ENCODE results near the gene JMJD7. TPM values are rescaled to one million over a fixed set of nuclear protein-coding genes. Genes with fewer than 3 reads are reported as not detected.

The JMJD7 gene
- total RNA-seq, 1 experiment from 2014 or later, result 13.2 TPM

- no peaks in the 10 kb centered on the region for H3K9me3 ChIP-seq (ENCODE audit: control insufficient read depth, insufficient read depth, low read depth, low read length)
- H3K27ac ChIP-seq (ENCODE audit: low read length), result no peak overlapping the region
- intact Hi-C loops (cut with micrococcal nuclease; ENCODE audit: unreplicated experiment) (loop anchor here (10.0 kb wide), 1 partner anchor 209 kb away; no protein-coding TSS in a partner anchor), in situ Hi-C loops (cut with HindIII; ENCODE audit: low pct_unique_long_range_greater_than_20kb, low sequenced_read_pairs) (no loop called here)
- POLR2A ChIA-PET, result no interaction called here
- H3K4me3 ChIP-seq (ENCODE audit: low read depth in 2 of 2, low read length in 2 of 2), result no peak overlapping the region
- no peak for DNase-seq (ENCODE audit: low read depth, low spot score)
- peaks cover 2% of the 10 kb centered on the region; the same call in 1 of the 2 replicates for H3K36me3 ChIP-seq (ENCODE audit: control insufficient read depth, insufficient read depth, low read length)
- H3K4me1 ChIP-seq (ENCODE audit: control insufficient read depth, insufficient read depth, low read length), result no peaks in the 10 kb centered on the region; the same call in 1 of the 2 replicates
- H3K27me3 ChIP-seq (ENCODE audit: control insufficient read depth, insufficient read depth, low read length), result no peaks in the 10 kb centered on the region
- no peak for ATAC-seq
- no peak for TF ChIP-seq POLR2AphosphoS5 (IDR thresholded peaks at IDR 0.05; ENCODE audit: low read depth, low read length)
- no TSS peak for BruUV-seq (replicated peaks)
- CTCF ChIA-PET, result interaction anchor here (0.8 kb wide), 1 partner anchor 252 kb away, joined by 5 read pairs; no protein-coding TSS in a partner anchor
These were observed 14.5 kb upstream of the JMJD7 start for GRCh38 chr15:41813426-41813825.

DNA sequence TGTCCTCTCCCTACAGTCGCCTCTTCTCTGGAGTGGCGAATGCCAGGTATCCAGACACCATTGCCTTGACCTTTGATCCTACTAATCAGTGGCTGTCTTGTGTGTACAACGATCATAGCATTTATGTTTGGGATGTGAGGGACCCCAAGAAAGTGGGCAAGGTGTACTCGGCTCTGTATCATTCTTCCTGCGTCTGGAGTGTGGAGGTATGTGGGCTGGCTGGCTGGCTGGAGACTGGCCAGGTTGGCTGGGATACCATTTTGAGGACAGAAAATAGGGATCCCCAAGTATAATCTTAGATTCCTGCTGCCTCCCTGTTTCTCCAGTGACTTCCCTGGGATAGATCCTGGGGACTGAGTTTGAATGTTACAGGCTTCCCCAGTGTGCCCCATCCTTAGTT lies 13.4 kb upstream of the JMJD7 start:
- no peaks in the 10 kb centered on the region for H3K27me3 ChIP-seq (ENCODE audit: control insufficient read depth, insufficient read depth, low read length)
- DNase-seq (ENCODE audit: low read depth, low spot score) (no peak), ATAC-seq (no peak)
- H3K4me3 ChIP-seq (ENCODE audit: low read depth in 2 of 2, low read length in 2 of 2), result no peak overlapping the region
- H3K4me1 ChIP-seq (ENCODE audit: control insufficient read depth, insufficient read depth, low read length), result no peaks in the 10 kb centered on the region
- no peaks in the 10 kb centered on the region for H3K9me3 ChIP-seq (ENCODE audit: control insufficient read depth, insufficient read depth, low read depth, low read length)
- H3K36me3 ChIP-seq (ENCODE audit: control insufficient read depth, insufficient read depth, low read length), result peaks cover 4% of the 10 kb centered on the region; the same call in 1 of the 2 replicates
- H3K27ac ChIP-seq (ENCODE audit: low read length), result no peak overlapping the region
- POLR2A ChIA-PET, result no interaction called here
- intact Hi-C loops (cut with micrococcal nuclease; ENCODE audit: unreplicated experiment), result loop anchor here (10.0 kb wide), 1 partner anchor 210 kb away; no protein-coding TSS in a partner anchor
- no peak for TF ChIP-seq SIN3A (IDR thresholded peaks at IDR 0.05; ENCODE audit: borderline replicate concordance, insufficient read depth, low read depth, low read length)
- TF ChIP-seq POLR2AphosphoS5 (IDR thresholded peaks at IDR 0.05; ENCODE audit: low read depth, low read length), result no peak
- TF ChIP-seq TCF7L2 (IDR thresholded peaks at IDR 0.05; ENCODE audit: low read depth, low read length), result no peak
- no peak for TF ChIP-seq REST (IDR thresholded peaks at IDR 0.05; ENCODE audit: insufficient read depth in 1 of 2, low read depth in 2 of 2, low read length in 1 of 2)
- TF ChIP-seq, protein P1, sequence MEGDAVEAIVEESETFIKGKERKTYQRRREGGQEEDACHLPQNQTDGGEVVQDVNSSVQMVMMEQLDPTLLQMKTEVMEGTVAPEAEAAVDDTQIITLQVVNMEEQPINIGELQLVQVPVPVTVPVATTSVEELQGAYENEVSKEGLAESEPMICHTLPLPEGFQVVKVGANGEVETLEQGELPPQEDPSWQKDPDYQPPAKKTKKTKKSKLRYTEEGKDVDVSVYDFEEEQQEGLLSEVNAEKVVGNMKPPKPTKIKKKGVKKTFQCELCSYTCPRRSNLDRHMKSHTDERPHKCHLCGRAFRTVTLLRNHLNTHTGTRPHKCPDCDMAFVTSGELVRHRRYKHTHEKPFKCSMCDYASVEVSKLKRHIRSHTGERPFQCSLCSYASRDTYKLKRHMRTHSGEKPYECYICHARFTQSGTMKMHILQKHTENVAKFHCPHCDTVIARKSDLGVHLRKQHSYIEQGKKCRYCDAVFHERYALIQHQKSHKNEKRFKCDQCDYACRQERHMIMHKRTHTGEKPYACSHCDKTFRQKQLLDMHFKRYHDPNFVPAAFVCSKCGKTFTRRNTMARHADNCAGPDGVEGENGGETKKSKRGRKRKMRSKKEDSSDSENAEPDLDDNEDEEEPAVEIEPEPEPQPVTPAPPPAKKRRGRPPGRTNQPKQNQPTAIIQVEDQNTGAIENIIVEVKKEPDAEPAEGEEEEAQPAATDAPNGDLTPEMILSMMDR (IDR thresholded peaks at IDR 0.05), result no peak
- CTCF ChIA-PET, result no interaction called here
- in situ Hi-C loops (cut with HindIII; ENCODE audit: low pct_unique_long_range_greater_than_20kb, low sequenced_read_pairs), result no loop called here
- no TSS peak for BruUV-seq (replicated peaks)

GRCh38 chr15:41816788-41817187 lies 11.1 kb upstream of the JMJD7 start:
- intact Hi-C loops (cut with micrococcal nuclease; ENCODE audit: unreplicated experiment), result loop anchor here (10.0 kb wide), 1 partner anchor 212 kb away; no protein-coding TSS in a partner anchor
- BruUV-seq (replicated peaks), result no TSS peak
- H3K4me3 ChIP-seq (ENCODE audit: low read depth in 2 of 2, low read length in 2 of 2), result no peak overlapping the region
- DNase-seq (ENCODE audit: low read depth, low spot score) (no peak), ATAC-seq (no peak)
- TF ChIP-seq, protein P1 (IDR thresholded peaks at IDR 0.05), result no peak
- TF ChIP-seq SIN3A (IDR thresholded peaks at IDR 0.05; ENCODE audit: borderline replicate concordance, insufficient read depth, low read depth, low read length), result no peak
- TF ChIP-seq TCF7L2 (IDR thresholded peaks at IDR 0.05; ENCODE audit: low read depth, low read length), result no peak
- no peak for TF ChIP-seq REST (IDR thresholded peaks at IDR 0.05; ENCODE audit: insufficient read depth in 1 of 2, low read depth in 2 of 2, low read length in 1 of 2)
- no peak for TF ChIP-seq POLR2AphosphoS5 (IDR thresholded peaks at IDR 0.05; ENCODE audit: low read depth, low read length)
- no peak overlapping the region for H3K27ac ChIP-seq (ENCODE audit: low read length)
- in situ Hi-C loops (cut with HindIII; ENCODE audit: low pct_unique_long_range_greater_than_20kb, low sequenced_read_pairs), result no loop called here
- no peaks in the 10 kb centered on the region for H3K27me3 ChIP-seq (ENCODE audit: control insufficient read depth, insufficient read depth, low read length)
- H3K9me3 ChIP-seq (ENCODE audit: control insufficient read depth, insufficient read depth, low read depth, low read length), result no peaks in the 10 kb centered on the region
- H3K36me3 ChIP-seq (ENCODE audit: control insufficient read depth, insufficient read depth, low read length), result peaks cover 4% of the 10 kb centered on the region; the same call in 1 of the 2 replicates
- CTCF ChIA-PET, result no interaction called here
- POLR2A ChIA-PET, result no interaction called here
- no peaks in the 10 kb centered on the region for H3K4me1 ChIP-seq (ENCODE audit: control insufficient read depth, insufficient read depth, low read length)
